Embryonic facial prominence (tissue), 1 donor: ENCODE data around the gene TCP1.
"Not testable (repeated sequence)": the region's sequence is repeated elsewhere in the genome, so short reads cannot be mapped to it uniquely, and the experiment has no call there.

Experiments used
- DNase-seq: peaks from one replicate; pipeline ENCODE4 v3.0.0-alpha.2; 2016; ENCODE audit errors: extremely low spot score

TCP1 gene

GRCh38 chr6:159739341-159739740, 50.1 kb downstream of the TCP1 start:
- no peak for DNase-seq

- DNase-seq, result no peak
Measured at GRCh38 chr6:159736908-159737307, 52.5 kb downstream of the TCP1 start.

- not testable (repeated sequence) for DNase-seq
Measured at GRCh38 chr6:159733395-159733794, 56.0 kb downstream of the TCP1 start.

GRCh38 chr6:159732550-159732949, 56.9 kb downstream of the TCP1 start:
- DNase-seq, result not testable (repeated sequence)

GRCh38 chr6:159730332-159730676, 59.1 kb downstream of the TCP1 start:
- DNase-seq, result no peak

- no peak for DNase-seq
Measured at GRCh38 chr6:159729598-159730331, 59.6 kb downstream of the TCP1 start.

GRCh38 chr6:159728531-159728964, 60.9 kb downstream of the TCP1 start:
- DNase-seq, result no peak
